WTC11 (cell line): ENCODE results near the gene CXCR3. TPM values are rescaled to one million over a fixed set of nuclear protein-coding genes. Genes with fewer than 3 reads are reported as not detected.
A peak's percentile ranks its signal among the peaks of the same experiment; 100 is the strongest.

ENCODE experiments used
- ATAC-seq: fragments of 200-7000 bp; cut with Tn5 transposase; 2 replicates; pipeline ENCODE4 v1.10.0; 2021; ENCODE audit warnings: mild to moderate bottlenecking, moderate library complexity
- CTCF ChIA-PET: fragments of 300-600 bp; sonication (Branson Sonifier 250); formaldehyde crosslinking; loops from one replicate; lab custom pipeline; 2021; ENCODE audit warnings: antibody characterized with exemption; lab: Charles Lee
- POLR2A ChIA-PET: fragments of 350-600 bp; sonication (Branson Sonifier 250); formaldehyde crosslinking; loops from one replicate; lab custom pipeline; 2021; ENCODE audit warnings: antibody characterized with exemption; lab: Charles Lee
- DNase-seq: peaks from one replicate; pipeline ENCODE4 v3.0.0; 2021; ENCODE audit warnings: low spot score
- H3K27ac Mint-ChIP-seq: 2 replicates; pipeline ENCODE4 v1.8.0; 2021; ENCODE audit warnings: mixed read lengths
- H3K27me3 Mint-ChIP-seq: 2 replicates; pipeline ENCODE4 v1.8.0; 2021; ENCODE audit warnings: low read depth, mild to moderate bottlenecking, moderate library complexity, mixed read lengths
- H3K36me3 Mint-ChIP-seq: 2 replicates; pipeline ENCODE4 v1.8.0; 2021; ENCODE audit warnings: mixed read lengths
- H3K4me1 Mint-ChIP-seq: 2 replicates; pipeline ENCODE4 v1.8.0; 2022; ENCODE audit warnings: mixed read lengths
- H3K4me3 Mint-ChIP-seq: 2 replicates; pipeline ENCODE4 v1.8.0; 2021; ENCODE audit warnings: mild to moderate bottlenecking, moderate library complexity, mixed read lengths
- H3K9me3 Mint-ChIP-seq: 2 replicates; pipeline ENCODE4 v1.8.0; 2021; ENCODE audit warnings: mixed read lengths
- ATF6 ChIP-seq: sonication (generic); formaldehyde crosslinking; IDR thresholded peaks from 2 replicates; pipeline ENCODE4 v1.8.1; 2023; ENCODE audit warnings: mild to moderate bottlenecking, missing genetic modification reagents
- FOXP1 ChIP-seq: sonication (generic); formaldehyde crosslinking; IDR thresholded peaks from 2 replicates; pipeline ENCODE4 v1.8.0; 2022; ENCODE audit warnings: missing genetic modification reagents, mild to moderate bottlenecking, moderate library complexity, borderline replicate concordance
- GABPB1 ChIP-seq: sonication (generic); formaldehyde crosslinking; IDR thresholded peaks from 2 replicates; pipeline ENCODE4 v1.8.1; 2023; ENCODE audit warnings: mild to moderate bottlenecking, missing genetic modification reagents
- IRF1 ChIP-seq: sonication (generic); formaldehyde crosslinking; IDR thresholded peaks from 2 replicates; pipeline ENCODE4 v1.8.0; 2023; ENCODE audit warnings: missing genetic modification reagents
- JUN ChIP-seq: sonication (generic); formaldehyde crosslinking; IDR thresholded peaks from 2 replicates; pipeline ENCODE4 v1.8.0; 2023; ENCODE audit warnings: mild to moderate bottlenecking, missing genetic modification reagents
- NR1H2 ChIP-seq: sonication (generic); formaldehyde crosslinking; IDR thresholded peaks from 2 replicates; pipeline ENCODE4 v1.9.0; 2021; ENCODE audit warnings: mild to moderate bottlenecking, moderate library complexity, missing genetic modification reagents
- SOX15 ChIP-seq: fragments of 250-450 bp; sonication (Bioruptor Pico); IDR thresholded peaks from 2 replicates; pipeline ENCODE4 v1.9.0; 2021; ENCODE audit warnings: mild to moderate bottlenecking
- TEAD1 ChIP-seq: sonication (generic); formaldehyde crosslinking; IDR thresholded peaks from 2 replicates; pipeline ENCODE4 v1.8.0; 2022; ENCODE audit warnings: mild to moderate bottlenecking, missing genetic modification reagents
- TP53 ChIP-seq: sonication (generic); formaldehyde crosslinking; IDR thresholded peaks from 2 replicates; pipeline ENCODE4 v1.8.1; 2023; ENCODE audit warnings: mild to moderate bottlenecking, missing genetic modification reagents
- ZNF416 ChIP-seq: fragments of 250-450 bp; sonication (Bioruptor Pico); IDR thresholded peaks from 2 replicates; pipeline ENCODE4 v1.9.0; 2021; ENCODE audit warnings: mild to moderate bottlenecking, inconsistent platforms
- ZNF671 ChIP-seq: fragments of 250-450 bp; sonication (Bioruptor Pico); IDR thresholded peaks from 2 replicates; pipeline ENCODE4 v1.8.0; 2021; ENCODE audit warnings: mild to moderate bottlenecking
- total RNA-seq: library from RNA; stranded (reverse); gene quantifications from 3 replicates; pipeline ENCODE4 v1.2.3, GENCODE V29; 2021
- TF ChIP-seq, protein P1 (sequence below): sonication (generic); formaldehyde crosslinking; conservative IDR thresholded peaks from 2 replicates; pipeline ENCODE4 v1.8.1; 2022; ENCODE audit warnings: mild to moderate bottlenecking, missing genetic modification reagents
- TF ChIP-seq, protein P2 (sequence below): sonication (generic); formaldehyde crosslinking; IDR thresholded peaks from 2 replicates; pipeline ENCODE4 v1.8.1; 2023; ENCODE audit warnings: mild to moderate bottlenecking, missing genetic modification reagents, moderate library complexity
- TF ChIP-seq, protein P3 (sequence below): fragments of 250-450 bp; sonication (Bioruptor Pico); IDR thresholded peaks from 2 replicates; pipeline ENCODE4 v1.9.0; 2021; ENCODE audit warnings: mild to moderate bottlenecking, borderline replicate concordance
- TF ChIP-seq, protein P4 (sequence below): sonication (generic); formaldehyde crosslinking; IDR thresholded peaks from 2 replicates; pipeline ENCODE4 v1.8.0; 2023; ENCODE audit warnings: missing genetic modification reagents, mild to moderate bottlenecking, borderline replicate concordance
- TF ChIP-seq, protein P5 (sequence below): fragments of 250-450 bp; sonication (Bioruptor Pico); IDR thresholded peaks from 2 replicates; pipeline ENCODE4 v1.9.0; 2021; ENCODE audit warnings: mild to moderate bottlenecking

The CXCR3 gene
- total RNA-seq, 1 experiment from 2014 or later = 0.11 TPM

DNA sequence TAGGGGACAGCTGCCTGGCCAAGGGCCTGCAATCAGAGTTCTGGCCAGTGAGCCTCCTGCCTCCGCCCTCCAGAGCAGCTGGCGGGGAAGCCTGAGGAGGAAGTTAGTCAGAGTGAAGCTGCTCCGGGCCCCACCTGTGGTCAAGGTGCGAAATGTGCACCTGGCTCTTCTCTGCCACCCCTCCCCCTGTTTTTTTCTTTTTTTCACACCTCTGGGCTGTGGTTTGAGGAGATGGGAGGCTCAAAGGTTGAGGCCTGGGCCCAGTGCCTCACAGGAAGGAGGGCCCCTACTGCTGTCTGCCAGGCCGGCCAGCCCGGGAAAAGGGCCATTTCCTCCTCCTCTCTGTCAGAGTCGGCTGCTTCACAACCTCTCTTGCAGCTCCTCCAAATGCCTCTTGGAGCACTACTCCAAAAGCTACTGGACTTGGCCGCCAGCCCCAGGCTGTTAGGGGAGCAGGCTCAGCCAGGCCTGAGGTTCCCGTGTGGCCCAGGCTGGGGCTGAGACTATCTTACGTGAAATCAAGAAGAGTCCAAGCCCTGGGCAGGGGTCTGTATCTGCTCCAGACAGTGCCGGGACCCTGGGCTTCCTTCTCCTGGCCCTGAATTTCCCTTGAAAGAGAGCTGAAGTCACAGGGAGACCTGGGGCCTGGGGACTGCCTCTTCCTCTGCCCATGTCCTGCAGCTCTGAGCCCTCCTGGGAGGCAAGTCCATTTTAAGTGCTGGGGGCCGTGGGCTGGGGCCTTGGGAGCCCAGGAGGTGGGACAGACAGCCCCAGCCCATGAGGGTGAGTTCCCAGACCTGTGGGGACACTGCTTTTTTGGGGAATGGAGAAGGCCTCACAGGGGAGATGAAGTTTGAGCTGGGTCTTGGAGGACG, 4.5 kb upstream of the CXCR3 start:
- Mint-ChIP-seq H3K27ac (no peak overlapping the region), H3K27me3 (no peaks in the 10 kb centered on the region), H3K4me3 (no peak overlapping the region), H3K9me3 (no peaks in the 10 kb centered on the region), H3K36me3 (no peaks in the 10 kb centered on the region; the same call in 1 of the 2 replicates), H3K4me1 (no peaks in the 10 kb centered on the region; the same call in 1 of the 2 replicates)
- ChIA-PET POLR2A (no interaction called here), CTCF (interaction anchor here (0.6 to 1.8 kb wide), 8 partner anchors 27 to 257 kb away, joined by 3 to 10 read pairs (median 4); partner anchors contain the start of gene TAF1)
- DNase-seq (peak; percentile 47), ATAC-seq (peak; percentile 95)
- TF ChIP-seq, protein P1, sequence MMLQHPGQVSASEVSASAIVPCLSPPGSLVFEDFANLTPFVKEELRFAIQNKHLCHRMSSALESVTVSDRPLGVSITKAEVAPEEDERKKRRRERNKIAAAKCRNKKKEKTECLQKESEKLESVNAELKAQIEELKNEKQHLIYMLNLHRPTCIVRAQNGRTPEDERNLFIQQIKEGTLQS = no peak

GRCh38 chrX:71622032-71622575, 3.8 kb upstream of the CXCR3 start:
- H3K27me3 Mint-ChIP-seq = no peaks in the 10 kb centered on the region
- ChIA-PET POLR2A (no interaction called here), CTCF (interaction anchor here (0.6 to 1.8 kb wide), 7 partner anchors 28 to 256 kb away, joined by 3 to 10 read pairs (median 4); partner anchors contain the start of gene TAF1)
- no peaks in the 10 kb centered on the region; the same call in 1 of the 2 replicates for H3K36me3 Mint-ChIP-seq
- TF ChIP-seq, protein P2, sequence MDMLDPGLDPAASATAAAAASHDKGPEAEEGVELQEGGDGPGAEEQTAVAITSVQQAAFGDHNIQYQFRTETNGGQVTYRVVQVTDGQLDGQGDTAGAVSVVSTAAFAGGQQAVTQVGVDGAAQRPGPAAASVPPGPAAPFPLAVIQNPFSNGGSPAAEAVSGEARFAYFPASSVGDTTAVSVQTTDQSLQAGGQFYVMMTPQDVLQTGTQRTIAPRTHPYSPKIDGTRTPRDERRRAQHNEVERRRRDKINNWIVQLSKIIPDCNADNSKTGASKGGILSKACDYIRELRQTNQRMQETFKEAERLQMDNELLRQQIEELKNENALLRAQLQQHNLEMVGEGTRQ (CRISPR knock-in tag) = no peak
- TF ChIP-seq FOXP1 (CRISPR knock-in tag) (no peak), TP53 (CRISPR knock-in tag) (no peak), ZNF671 (CRISPR knock-in tag) (no peak), ZNF416 (CRISPR knock-in tag) (no peak), ATF6 (CRISPR knock-in tag) (no peak), IRF1 (CRISPR knock-in tag) (no peak), TEAD1 (CRISPR knock-in tag) (no peak), SOX15 (CRISPR knock-in tag) (no peak), JUN (no peak), GABPB1 (CRISPR knock-in tag) (no peak), NR1H2 (CRISPR knock-in tag) (no peak)
- TF ChIP-seq, protein P3, sequence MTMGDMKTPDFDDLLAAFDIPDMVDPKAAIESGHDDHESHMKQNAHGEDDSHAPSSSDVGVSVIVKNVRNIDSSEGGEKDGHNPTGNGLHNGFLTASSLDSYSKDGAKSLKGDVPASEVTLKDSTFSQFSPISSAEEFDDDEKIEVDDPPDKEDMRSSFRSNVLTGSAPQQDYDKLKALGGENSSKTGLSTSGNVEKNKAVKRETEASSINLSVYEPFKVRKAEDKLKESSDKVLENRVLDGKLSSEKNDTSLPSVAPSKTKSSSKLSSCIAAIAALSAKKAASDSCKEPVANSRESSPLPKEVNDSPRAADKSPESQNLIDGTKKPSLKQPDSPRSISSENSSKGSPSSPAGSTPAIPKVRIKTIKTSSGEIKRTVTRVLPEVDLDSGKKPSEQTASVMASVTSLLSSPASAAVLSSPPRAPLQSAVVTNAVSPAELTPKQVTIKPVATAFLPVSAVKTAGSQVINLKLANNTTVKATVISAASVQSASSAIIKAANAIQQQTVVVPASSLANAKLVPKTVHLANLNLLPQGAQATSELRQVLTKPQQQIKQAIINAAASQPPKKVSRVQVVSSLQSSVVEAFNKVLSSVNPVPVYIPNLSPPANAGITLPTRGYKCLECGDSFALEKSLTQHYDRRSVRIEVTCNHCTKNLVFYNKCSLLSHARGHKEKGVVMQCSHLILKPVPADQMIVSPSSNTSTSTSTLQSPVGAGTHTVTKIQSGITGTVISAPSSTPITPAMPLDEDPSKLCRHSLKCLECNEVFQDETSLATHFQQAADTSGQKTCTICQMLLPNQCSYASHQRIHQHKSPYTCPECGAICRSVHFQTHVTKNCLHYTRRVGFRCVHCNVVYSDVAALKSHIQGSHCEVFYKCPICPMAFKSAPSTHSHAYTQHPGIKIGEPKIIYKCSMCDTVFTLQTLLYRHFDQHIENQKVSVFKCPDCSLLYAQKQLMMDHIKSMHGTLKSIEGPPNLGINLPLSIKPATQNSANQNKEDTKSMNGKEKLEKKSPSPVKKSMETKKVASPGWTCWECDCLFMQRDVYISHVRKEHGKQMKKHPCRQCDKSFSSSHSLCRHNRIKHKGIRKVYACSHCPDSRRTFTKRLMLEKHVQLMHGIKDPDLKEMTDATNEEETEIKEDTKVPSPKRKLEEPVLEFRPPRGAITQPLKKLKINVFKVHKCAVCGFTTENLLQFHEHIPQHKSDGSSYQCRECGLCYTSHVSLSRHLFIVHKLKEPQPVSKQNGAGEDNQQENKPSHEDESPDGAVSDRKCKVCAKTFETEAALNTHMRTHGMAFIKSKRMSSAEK (CRISPR knock-in tag) = no peak
- TF ChIP-seq, protein P4, sequence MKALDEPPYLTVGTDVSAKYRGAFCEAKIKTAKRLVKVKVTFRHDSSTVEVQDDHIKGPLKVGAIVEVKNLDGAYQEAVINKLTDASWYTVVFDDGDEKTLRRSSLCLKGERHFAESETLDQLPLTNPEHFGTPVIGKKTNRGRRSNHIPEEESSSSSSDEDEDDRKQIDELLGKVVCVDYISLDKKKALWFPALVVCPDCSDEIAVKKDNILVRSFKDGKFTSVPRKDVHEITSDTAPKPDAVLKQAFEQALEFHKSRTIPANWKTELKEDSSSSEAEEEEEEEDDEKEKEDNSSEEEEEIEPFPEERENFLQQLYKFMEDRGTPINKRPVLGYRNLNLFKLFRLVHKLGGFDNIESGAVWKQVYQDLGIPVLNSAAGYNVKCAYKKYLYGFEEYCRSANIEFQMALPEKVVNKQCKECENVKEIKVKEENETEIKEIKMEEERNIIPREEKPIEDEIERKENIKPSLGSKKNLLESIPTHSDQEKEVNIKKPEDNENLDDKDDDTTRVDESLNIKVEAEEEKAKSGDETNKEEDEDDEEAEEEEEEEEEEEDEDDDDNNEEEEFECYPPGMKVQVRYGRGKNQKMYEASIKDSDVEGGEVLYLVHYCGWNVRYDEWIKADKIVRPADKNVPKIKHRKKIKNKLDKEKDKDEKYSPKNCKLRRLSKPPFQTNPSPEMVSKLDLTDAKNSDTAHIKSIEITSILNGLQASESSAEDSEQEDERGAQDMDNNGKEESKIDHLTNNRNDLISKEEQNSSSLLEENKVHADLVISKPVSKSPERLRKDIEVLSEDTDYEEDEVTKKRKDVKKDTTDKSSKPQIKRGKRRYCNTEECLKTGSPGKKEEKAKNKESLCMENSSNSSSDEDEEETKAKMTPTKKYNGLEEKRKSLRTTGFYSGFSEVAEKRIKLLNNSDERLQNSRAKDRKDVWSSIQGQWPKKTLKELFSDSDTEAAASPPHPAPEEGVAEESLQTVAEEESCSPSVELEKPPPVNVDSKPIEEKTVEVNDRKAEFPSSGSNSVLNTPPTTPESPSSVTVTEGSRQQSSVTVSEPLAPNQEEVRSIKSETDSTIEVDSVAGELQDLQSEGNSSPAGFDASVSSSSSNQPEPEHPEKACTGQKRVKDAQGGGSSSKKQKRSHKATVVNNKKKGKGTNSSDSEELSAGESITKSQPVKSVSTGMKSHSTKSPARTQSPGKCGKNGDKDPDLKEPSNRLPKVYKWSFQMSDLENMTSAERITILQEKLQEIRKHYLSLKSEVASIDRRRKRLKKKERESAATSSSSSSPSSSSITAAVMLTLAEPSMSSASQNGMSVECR (CRISPR knock-in tag) = no peak
- TF ChIP-seq, protein P1 = no peak
- TF ChIP-seq, protein P5, sequence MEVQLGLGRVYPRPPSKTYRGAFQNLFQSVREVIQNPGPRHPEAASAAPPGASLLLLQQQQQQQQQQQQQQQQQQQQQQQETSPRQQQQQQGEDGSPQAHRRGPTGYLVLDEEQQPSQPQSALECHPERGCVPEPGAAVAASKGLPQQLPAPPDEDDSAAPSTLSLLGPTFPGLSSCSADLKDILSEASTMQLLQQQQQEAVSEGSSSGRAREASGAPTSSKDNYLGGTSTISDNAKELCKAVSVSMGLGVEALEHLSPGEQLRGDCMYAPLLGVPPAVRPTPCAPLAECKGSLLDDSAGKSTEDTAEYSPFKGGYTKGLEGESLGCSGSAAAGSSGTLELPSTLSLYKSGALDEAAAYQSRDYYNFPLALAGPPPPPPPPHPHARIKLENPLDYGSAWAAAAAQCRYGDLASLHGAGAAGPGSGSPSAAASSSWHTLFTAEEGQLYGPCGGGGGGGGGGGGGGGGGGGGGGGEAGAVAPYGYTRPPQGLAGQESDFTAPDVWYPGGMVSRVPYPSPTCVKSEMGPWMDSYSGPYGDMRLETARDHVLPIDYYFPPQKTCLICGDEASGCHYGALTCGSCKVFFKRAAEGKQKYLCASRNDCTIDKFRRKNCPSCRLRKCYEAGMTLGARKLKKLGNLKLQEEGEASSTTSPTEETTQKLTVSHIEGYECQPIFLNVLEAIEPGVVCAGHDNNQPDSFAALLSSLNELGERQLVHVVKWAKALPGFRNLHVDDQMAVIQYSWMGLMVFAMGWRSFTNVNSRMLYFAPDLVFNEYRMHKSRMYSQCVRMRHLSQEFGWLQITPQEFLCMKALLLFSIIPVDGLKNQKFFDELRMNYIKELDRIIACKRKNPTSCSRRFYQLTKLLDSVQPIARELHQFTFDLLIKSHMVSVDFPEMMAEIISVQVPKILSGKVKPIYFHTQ (CRISPR knock-in tag) = no peak
- no peaks in the 10 kb centered on the region for H3K9me3 Mint-ChIP-seq
- DNase-seq (no peak), ATAC-seq (no peak)
- H3K4me3 Mint-ChIP-seq = no peak overlapping the region
- no peak overlapping the region for H3K27ac Mint-ChIP-seq
- H3K4me1 Mint-ChIP-seq = no peaks in the 10 kb centered on the region; the same call in 1 of the 2 replicates
